GM19025 (cell line): ENCODE data around the gene FOXO1.
"Not testable (repeated sequence)": the region's sequence is repeated elsewhere in the genome, so short reads cannot be mapped to it uniquely, and the experiment has no call there.

ENCODE experiments used
- ATAC-seq: cut with Tn5 transposase; IDR thresholded peaks from one replicate; pipeline ENCODE4 v1.9.1; 2021; ENCODE audit warnings: mild to moderate bottlenecking, low read depth, moderate library complexity; ENCODE audit not compliant: unreplicated experiment

Gene FOXO1

GRCh38 chr13:40666933-40667621 lies 636 bp upstream of the FOXO1 start:
- ATAC-seq = peak; percentile 12

- peak; percentile 7 for ATAC-seq
These were observed 1.1 kb downstream of the FOXO1 start for GRCh38 chr13:40665126-40666044.

- peak; percentile 23 for ATAC-seq
These were observed 1.9 kb downstream of the FOXO1 start for GRCh38 chr13:40664350-40665125.

GRCh38 chr13:40664100-40664349 lies 2.4 kb downstream of the FOXO1 start:
- ATAC-seq = not testable (repeated sequence)

GRCh38 chr13:40662866-40663265 lies 3.6 kb downstream of the FOXO1 start:
- ATAC-seq = peak; percentile 14

- ATAC-seq = no peak
These were observed 4.4 kb downstream of the FOXO1 start for GRCh38 chr13:40661875-40662665.

- ATAC-seq = no peak
These were observed 5.7 kb downstream of the FOXO1 start for GRCh38 chr13:40660692-40661091.

- no peak for ATAC-seq
These were observed 6.2 kb downstream of the FOXO1 start for GRCh38 chr13:40660141-40660664.

GRCh38 chr13:40657951-40658350 lies 8.5 kb downstream of the FOXO1 start:
- ATAC-seq = no peak

GRCh38 chr13:40657307-40657706 lies 9.1 kb downstream of the FOXO1 start:
- no peak for ATAC-seq

GRCh38 chr13:40656358-40656757 lies 10.1 kb downstream of the FOXO1 start:
- no peak for ATAC-seq

- ATAC-seq = no peak
These were observed 12.7 kb downstream of the FOXO1 start for GRCh38 chr13:40653527-40654318.

GRCh38 chr13:40652588-40652940 lies 13.9 kb downstream of the FOXO1 start:
- ATAC-seq = peak; percentile 16

- peak; percentile 54 for ATAC-seq
These were observed 14.4 kb downstream of the FOXO1 start for GRCh38 chr13:40651866-40652587.

GRCh38 chr13:40648841-40649240 lies 17.6 kb downstream of the FOXO1 start:
- no peak for ATAC-seq

GRCh38 chr13:40648040-40648439 lies 18.4 kb downstream of the FOXO1 start:
- ATAC-seq = no peak

GRCh38 chr13:40644838-40645604 lies 21.4 kb downstream of the FOXO1 start:
- no peak for ATAC-seq

- ATAC-seq = no peak
These were observed 25.5 kb downstream of the FOXO1 start for GRCh38 chr13:40640845-40641458.
